22Rv1 (cell line): ENCODE data around the gene LCLAT1.

Experiments
- CTCF ChIP-seq: fragments of 450-650 bp; IDR thresholded peaks from 2 replicates; pipeline ENCODE4 v1.5.1; 2017; ENCODE audit warnings: mild to moderate bottlenecking
- ZFX ChIP-seq: fragments of 450-650 bp; IDR thresholded peaks from 2 replicates; pipeline ENCODE4 v1.6.1; 2017; ENCODE audit warnings: antibody characterized with exemption, borderline replicate concordance

GRCh38 chr2:30548386-30548785 is 101.3 kb downstream of the LCLAT1 start:
- TF ChIP-seq CTCF (no peak), ZFX (no peak)
